ENCODE results near the gene USP53.
"Not testable (repeated sequence)": the region's sequence is repeated elsewhere in the genome, so short reads cannot be mapped to it uniquely, and the experiment has no call there.

Gene USP53

GRCh38 chr4:119237642-119238041 is 25.1 kb downstream of the USP53 start:
- H3K27me3 ChIP-seq (ENCODE audit: control insufficient read depth in 5 of 5, insufficient read depth in 4 of 5, low read length in 5 of 5): no peaks in the 10 kb centered on the region
- H3K4me3 ChIP-seq (ENCODE audit: low read depth in 1 of 5, low read length in 5 of 5): no peak overlapping the region
- H3K4me1 ChIP-seq (ENCODE audit: control insufficient read depth in 5 of 5, insufficient read depth in 5 of 5, low read length in 5 of 5): peaks cover 0 to 8% (median 7%) of the 10 kb centered on the region in 5 donors
- H3K36me3 ChIP-seq (ENCODE audit: control insufficient read depth in 5 of 5, insufficient read depth in 5 of 5, low read length in 5 of 5): peaks cover 12 to 34% (median 16%) of the 10 kb centered on the region in 5 donors
- no peak overlapping the region for H3K9ac ChIP-seq (ENCODE audit: low read length in 5 of 5)
- H3K9me3 ChIP-seq (ENCODE audit: control insufficient read depth in 5 of 5, low read length in 5 of 5): no peaks in the 10 kb centered on the region
- no peak overlapping the region for H3K27ac ChIP-seq (ENCODE audit: low read depth, low read length)

- peaks cover 12 to 34% (median 16%) of the 10 kb centered on the region in 5 donors for H3K36me3 ChIP-seq (ENCODE audit: control insufficient read depth in 5 of 5, insufficient read depth in 5 of 5, low read length in 5 of 5)
- no peaks in the 10 kb centered on the region for H3K9me3 ChIP-seq (ENCODE audit: control insufficient read depth in 5 of 5, low read length in 5 of 5)
- no peak overlapping the region for H3K9ac ChIP-seq (ENCODE audit: low read length in 5 of 5)
- no peak overlapping the region for H3K4me3 ChIP-seq (ENCODE audit: low read depth in 1 of 5, low read length in 5 of 5)
- no peaks in the 10 kb centered on the region for H3K27me3 ChIP-seq (ENCODE audit: control insufficient read depth in 5 of 5, insufficient read depth in 4 of 5, low read length in 5 of 5)
- H3K4me1 ChIP-seq (ENCODE audit: control insufficient read depth in 5 of 5, insufficient read depth in 5 of 5, low read length in 5 of 5): peaks cover 0 to 8% (median 7%) of the 10 kb centered on the region in 5 donors
- no peak overlapping the region for H3K27ac ChIP-seq (ENCODE audit: low read depth, low read length)
Observed at GRCh38 chr4:119238068-119238722, 25.7 kb downstream of the USP53 start.

- Histone ChIP-seq H3K9me3 (ENCODE audit: control insufficient read depth in 5 of 5, low read length in 5 of 5) (no peaks in the 10 kb centered on the region), H3K27ac (ENCODE audit: low read depth, low read length) (no peak overlapping the region), H3K27me3 (ENCODE audit: control insufficient read depth in 5 of 5, insufficient read depth in 4 of 5, low read length in 5 of 5) (no peaks in the 10 kb centered on the region), H3K9ac (ENCODE audit: low read length in 5 of 5) (no peak overlapping the region), H3K4me1 (ENCODE audit: control insufficient read depth in 5 of 5, insufficient read depth in 5 of 5, low read length in 5 of 5) (peaks cover 0 to 8% (median 0%) of the 10 kb centered on the region in 5 donors), H3K36me3 (ENCODE audit: control insufficient read depth in 5 of 5, insufficient read depth in 5 of 5, low read length in 5 of 5) (peaks cover 12 to 34% (median 13%) of the 10 kb centered on the region in 5 donors), H3K4me3 (ENCODE audit: low read depth in 1 of 5, low read length in 5 of 5) (no peak overlapping the region)
Observed at GRCh38 chr4:119240128-119240527, 27.6 kb downstream of the USP53 start.

GRCh38 chr4:119240568-119240967 is 28.1 kb downstream of the USP53 start:
- Histone ChIP-seq H3K4me3 (ENCODE audit: low read depth in 1 of 5, low read length in 5 of 5) (no peak overlapping the region), H3K36me3 (ENCODE audit: control insufficient read depth in 5 of 5, insufficient read depth in 5 of 5, low read length in 5 of 5) (peaks cover 9 to 34% (median 12%) of the 10 kb centered on the region in 5 donors), H3K9me3 (ENCODE audit: control insufficient read depth in 5 of 5, low read length in 5 of 5) (no peaks in the 10 kb centered on the region), H3K9ac (ENCODE audit: low read length in 5 of 5) (no peak overlapping the region), H3K4me1 (ENCODE audit: control insufficient read depth in 5 of 5, insufficient read depth in 5 of 5, low read length in 5 of 5) (peaks cover 0 to 10% (median 0%) of the 10 kb centered on the region in 5 donors), H3K27me3 (ENCODE audit: control insufficient read depth in 5 of 5, insufficient read depth in 4 of 5, low read length in 5 of 5) (no peaks in the 10 kb centered on the region), H3K27ac (ENCODE audit: low read depth, low read length) (no peak overlapping the region)

- Histone ChIP-seq H3K27ac (ENCODE audit: low read depth, low read length) (no peak overlapping the region), H3K27me3 (ENCODE audit: control insufficient read depth in 5 of 5, insufficient read depth in 4 of 5, low read length in 5 of 5) (no peaks in the 10 kb centered on the region), H3K4me3 (ENCODE audit: low read depth in 1 of 5, low read length in 5 of 5) (no peak overlapping the region), H3K9me3 (ENCODE audit: control insufficient read depth in 5 of 5, low read length in 5 of 5) (no peaks in the 10 kb centered on the region), H3K36me3 (ENCODE audit: control insufficient read depth in 5 of 5, insufficient read depth in 5 of 5, low read length in 5 of 5) (peaks cover 5 to 35% (median 17%) of the 10 kb centered on the region in 5 donors), H3K9ac (ENCODE audit: low read length in 5 of 5) (no peak overlapping the region), H3K4me1 (ENCODE audit: control insufficient read depth in 5 of 5, insufficient read depth in 5 of 5, low read length in 5 of 5) (peaks cover 0 to 15% (median 0%) of the 10 kb centered on the region in 5 donors)
Observed at GRCh38 chr4:119242417-119242816, 29.9 kb downstream of the USP53 start.

- H3K9me3 ChIP-seq (ENCODE audit: control insufficient read depth in 5 of 5, low read length in 5 of 5): no peaks in the 10 kb centered on the region
- no peak overlapping the region for H3K4me3 ChIP-seq (ENCODE audit: low read depth in 1 of 5, low read length in 5 of 5)
- no peak overlapping the region for H3K27ac ChIP-seq (ENCODE audit: low read depth, low read length)
- peaks cover 5 to 31% (median 20%) of the 10 kb centered on the region in 5 donors for H3K36me3 ChIP-seq (ENCODE audit: control insufficient read depth in 5 of 5, insufficient read depth in 5 of 5, low read length in 5 of 5)
- peaks cover 0 to 15% (median 0%) of the 10 kb centered on the region in 5 donors for H3K4me1 ChIP-seq (ENCODE audit: control insufficient read depth in 5 of 5, insufficient read depth in 5 of 5, low read length in 5 of 5)
- no peaks in the 10 kb centered on the region for H3K27me3 ChIP-seq (ENCODE audit: control insufficient read depth in 5 of 5, insufficient read depth in 4 of 5, low read length in 5 of 5)
- H3K9ac ChIP-seq (ENCODE audit: low read length in 5 of 5): no peak overlapping the region
Observed at GRCh38 chr4:119243868-119244267, 31.4 kb downstream of the USP53 start.

GRCh38 chr4:119244344-119244743 is 31.8 kb downstream of the USP53 start:
- Histone ChIP-seq H3K9ac (ENCODE audit: low read length in 5 of 5) (no peak overlapping the region), H3K4me1 (ENCODE audit: control insufficient read depth in 5 of 5, insufficient read depth in 5 of 5, low read length in 5 of 5) (peaks cover 0 to 15% (median 0%) of the 10 kb centered on the region in 5 donors), H3K9me3 (ENCODE audit: control insufficient read depth in 5 of 5, low read length in 5 of 5) (no peaks in the 10 kb centered on the region), H3K27me3 (ENCODE audit: control insufficient read depth in 5 of 5, insufficient read depth in 4 of 5, low read length in 5 of 5) (no peaks in the 10 kb centered on the region), H3K4me3 (ENCODE audit: low read depth in 1 of 5, low read length in 5 of 5) (no peak overlapping the region), H3K27ac (ENCODE audit: low read depth, low read length) (no peak overlapping the region), H3K36me3 (ENCODE audit: control insufficient read depth in 5 of 5, insufficient read depth in 5 of 5, low read length in 5 of 5) (peaks cover 8 to 31% (median 25%) of the 10 kb centered on the region in 5 donors)

GRCh38 chr4:119244832-119245231 is 32.3 kb downstream of the USP53 start:
- Histone ChIP-seq H3K9me3 (ENCODE audit: control insufficient read depth in 5 of 5, low read length in 5 of 5) (no peaks in the 10 kb centered on the region), H3K4me3 (ENCODE audit: low read depth in 1 of 5, low read length in 5 of 5) (no peak overlapping the region), H3K36me3 (ENCODE audit: control insufficient read depth in 5 of 5, insufficient read depth in 5 of 5, low read length in 5 of 5) (peaks cover 10 to 27% (median 22%) of the 10 kb centered on the region in 5 donors), H3K27ac (ENCODE audit: low read depth, low read length) (no peak overlapping the region), H3K27me3 (ENCODE audit: control insufficient read depth in 5 of 5, insufficient read depth in 4 of 5, low read length in 5 of 5) (no peaks in the 10 kb centered on the region), H3K4me1 (ENCODE audit: control insufficient read depth in 5 of 5, insufficient read depth in 5 of 5, low read length in 5 of 5) (peaks cover 0 to 15% (median 0%) of the 10 kb centered on the region in 5 donors), H3K9ac (ENCODE audit: low read length in 5 of 5) (no peak overlapping the region)

GRCh38 chr4:119246177-119246733 is 33.7 kb downstream of the USP53 start:
- H3K36me3 ChIP-seq (ENCODE audit: control insufficient read depth in 5 of 5, insufficient read depth in 5 of 5, low read length in 5 of 5): peaks cover 13 to 35% (median 26%) of the 10 kb centered on the region in 5 donors
- no peak overlapping the region for H3K4me3 ChIP-seq (ENCODE audit: low read depth in 1 of 5, low read length in 5 of 5)
- H3K9ac ChIP-seq (ENCODE audit: low read length in 5 of 5): no peak overlapping the region
- peaks cover 0 to 15% (median 0%) of the 10 kb centered on the region in 5 donors for H3K4me1 ChIP-seq (ENCODE audit: control insufficient read depth in 5 of 5, insufficient read depth in 5 of 5, low read length in 5 of 5)
- no peaks in the 10 kb centered on the region for H3K27me3 ChIP-seq (ENCODE audit: control insufficient read depth in 5 of 5, insufficient read depth in 4 of 5, low read length in 5 of 5)
- no peak overlapping the region for H3K27ac ChIP-seq (ENCODE audit: low read depth, low read length)
- H3K9me3 ChIP-seq (ENCODE audit: control insufficient read depth in 5 of 5, low read length in 5 of 5): no peaks in the 10 kb centered on the region

- H3K36me3 ChIP-seq (ENCODE audit: control insufficient read depth in 5 of 5, insufficient read depth in 5 of 5, low read length in 5 of 5): peaks cover 20 to 45% (median 34%) of the 10 kb centered on the region in 5 donors
- H3K4me1 ChIP-seq (ENCODE audit: control insufficient read depth in 5 of 5, insufficient read depth in 5 of 5, low read length in 5 of 5); H3K27ac ChIP-seq (ENCODE audit: low read depth, low read length); H3K4me3 ChIP-seq (ENCODE audit: low read depth in 1 of 5, low read length in 5 of 5); H3K9ac ChIP-seq (ENCODE audit: low read length in 5 of 5); H3K27me3 ChIP-seq (ENCODE audit: control insufficient read depth in 5 of 5, insufficient read depth in 4 of 5, low read length in 5 of 5); H3K9me3 ChIP-seq (ENCODE audit: control insufficient read depth in 5 of 5, low read length in 5 of 5): not testable (repeated sequence)
Observed at GRCh38 chr4:119251037-119251436, 38.5 kb downstream of the USP53 start.

Data from subcutaneous abdominal adipose tissue (tissue), 5 donors.